ENCODE data around the gene SSH3. TPM values are rescaled to one million over a fixed set of nuclear protein-coding genes. Genes with fewer than 3 reads are reported as not detected.

Gene SSH3
- total RNA-seq, 3 donors from 2014 or later (not counting 1 experiment from before 2014, with no cell fraction given), result 34.3 to 42.7 (median 38.1) TPM

DNA sequence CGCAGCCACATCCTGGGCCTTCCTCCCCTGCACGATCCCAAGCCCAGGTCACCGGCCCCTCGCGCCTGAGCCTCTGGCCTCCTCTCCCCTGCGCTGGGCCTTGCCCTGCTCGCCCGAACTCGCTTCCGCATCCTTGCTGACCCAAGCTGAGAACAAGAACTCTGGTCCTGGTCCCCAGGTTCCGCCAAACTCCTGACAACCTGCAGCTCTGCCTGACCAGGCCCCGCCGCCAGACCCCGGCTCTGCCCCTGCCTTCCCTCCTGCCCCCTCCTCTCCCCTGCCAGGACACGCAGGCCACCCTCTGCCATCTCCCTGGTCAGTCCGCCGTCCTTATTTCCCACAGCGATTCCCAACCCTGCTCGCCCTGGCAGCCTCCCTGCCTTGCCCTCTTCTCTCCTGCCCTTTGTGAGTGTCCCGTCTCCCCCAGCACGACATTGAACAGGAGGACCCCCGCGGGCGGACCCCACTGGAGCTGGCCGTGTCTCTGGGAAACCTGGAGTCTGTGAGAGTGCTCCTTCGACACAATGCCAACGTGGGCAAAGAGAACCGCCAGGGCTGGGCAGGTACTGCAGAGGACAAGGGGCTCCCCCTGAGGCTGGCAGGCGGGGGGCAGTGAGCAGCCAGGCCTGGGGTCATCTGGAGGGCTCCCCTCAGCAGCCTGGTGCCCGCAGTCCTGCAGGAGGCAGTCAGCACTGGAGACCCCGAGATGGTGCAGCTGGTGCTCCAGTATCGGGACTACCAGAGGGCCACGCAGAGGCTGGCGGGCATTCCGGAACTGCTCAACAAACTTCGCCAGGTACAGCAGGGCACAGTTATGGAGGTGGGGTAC is 13.5 kb upstream of the SSH3 start:
- 32% methylated on average over 36 of the region's 36 CpGs for WGBS (ENCODE audit: insufficient coverage)
- Histone ChIP-seq H3K36me3 (ENCODE audit: control insufficient read depth, insufficient read depth, low read length) (peaks cover 53% of the 10 kb centered on the region), H3K27me3 (ENCODE audit: control insufficient read depth, insufficient read depth, low read length) (no peaks in the 10 kb centered on the region), H3K9me3 (ENCODE audit: control insufficient read depth, insufficient read depth, low read length) (no peaks in the 10 kb centered on the region), H3K4me3 (ENCODE audit: low read length) (peak overlapping the region; percentile 56), H3K27ac (ENCODE audit: low read length) (peak overlapping the region; percentile 49), H3K4me1 (ENCODE audit: control insufficient read depth, insufficient read depth, low read length) (peaks cover 65% of the 10 kb centered on the region)
- H3K36me3 Mint-ChIP-seq, result no peaks in the 10 kb centered on the region
- TF ChIP-seq CTCF (IDR thresholded peaks at IDR 0.05), result no peak
- no peak for ATAC-seq
- DNase-seq, result no peak
- no peaks in the 10 kb centered on the region for H3K9me3 Mint-ChIP-seq
- intact Hi-C loops (cut with micrococcal nuclease), result loop anchor here (2.0 to 5.0 kb wide), 4 partner anchors 13 to 82 kb away; partner anchors contain the start of genes CLCF1 and SSH3
- peaks cover 46 to 60% of the 10 kb centered on the region in 2 donors for H3K4me1 Mint-ChIP-seq
- no peaks in the 10 kb centered on the region for H3K27me3 Mint-ChIP-seq (ENCODE audit: low read depth in 2 of 2)
- peak overlapping the region; percentile 94 for H3K4me3 Mint-ChIP-seq
- peak overlapping the region; percentile 86 to 94 for H3K27ac Mint-ChIP-seq

GRCh38 chr11:67290801-67291200 is 12.5 kb upstream of the SSH3 start:
- Mint-ChIP-seq H3K27me3 (ENCODE audit: low read depth in 2 of 2) (no peaks in the 10 kb centered on the region), H3K4me1 (peaks cover 46 to 56% of the 10 kb centered on the region in 2 donors), H3K27ac (peak overlapping the region in 1 of 2 donors; percentile 94), H3K36me3 (peaks cover 2% of the 10 kb centered on the region), H3K4me3 (no peak overlapping the region), H3K9me3 (no peaks in the 10 kb centered on the region)
- no peak overlapping the region for H3K27ac ChIP-seq (ENCODE audit: low read length)
- DNase-seq, result no peak
- no peak for ATAC-seq
- H3K27me3 ChIP-seq (ENCODE audit: control insufficient read depth, insufficient read depth, low read length), result no peaks in the 10 kb centered on the region
- no peak for TF ChIP-seq CTCF (IDR thresholded peaks at IDR 0.05)
- intact Hi-C loops (cut with micrococcal nuclease), result no loop called here
- peaks cover 4% of the 10 kb centered on the region for H3K9me3 ChIP-seq (ENCODE audit: control insufficient read depth, insufficient read depth, low read length)
- H3K36me3 ChIP-seq (ENCODE audit: control insufficient read depth, insufficient read depth, low read length), result peaks cover 47% of the 10 kb centered on the region
- H3K4me1 ChIP-seq (ENCODE audit: control insufficient read depth, insufficient read depth, low read length), result peaks cover 56% of the 10 kb centered on the region
- H3K4me3 ChIP-seq (ENCODE audit: low read length), result no peak overlapping the region
- WGBS (ENCODE audit: insufficient coverage), result 92% methylated on average over 7 of the region's 7 CpGs

GRCh38 chr11:67291481-67292381 is 11.6 kb upstream of the SSH3 start:
- H3K27ac Mint-ChIP-seq, result peak overlapping the region; percentile 83 to 94
- intact Hi-C loops (cut with micrococcal nuclease), result no loop called here
- H3K27me3 Mint-ChIP-seq (ENCODE audit: low read depth in 2 of 2), result no peaks in the 10 kb centered on the region
- H3K27me3 ChIP-seq (ENCODE audit: control insufficient read depth, insufficient read depth, low read length), result no peaks in the 10 kb centered on the region
- DNase-seq (no peak), ATAC-seq (no peak)
- TF ChIP-seq CTCF (IDR thresholded peaks at IDR 0.05), result no peak
- no peak overlapping the region for H3K27ac ChIP-seq (ENCODE audit: low read length)
- peaks cover 11% of the 10 kb centered on the region for H3K36me3 Mint-ChIP-seq
- peaks cover 47 to 49% of the 10 kb centered on the region in 2 donors for H3K4me1 Mint-ChIP-seq
- peaks cover 47% of the 10 kb centered on the region for H3K4me1 ChIP-seq (ENCODE audit: control insufficient read depth, insufficient read depth, low read length)
- H3K9me3 ChIP-seq (ENCODE audit: control insufficient read depth, insufficient read depth, low read length), result peaks cover 4% of the 10 kb centered on the region
- H3K9me3 Mint-ChIP-seq, result peaks cover 2 to 3% of the 10 kb centered on the region in 2 donors
- 97% methylated on average over 33 of the region's 33 CpGs for WGBS (ENCODE audit: insufficient coverage)
- no peak overlapping the region for H3K4me3 ChIP-seq (ENCODE audit: low read length)
- H3K36me3 ChIP-seq (ENCODE audit: control insufficient read depth, insufficient read depth, low read length), result peaks cover 49% of the 10 kb centered on the region
- peak overlapping the region; percentile 17 for H3K4me3 Mint-ChIP-seq
